ENCODE data around the gene PLCH1. TPM values are rescaled to one million over a fixed set of nuclear protein-coding genes. Genes with fewer than 3 reads are reported as not detected.

The PLCH1 gene
- total and polyA plus RNA-seq, 2 donors (not counting 1 experiment from before 2014, with no cell fraction given) = 0.27 TPM; not detected in 1

DNA sequence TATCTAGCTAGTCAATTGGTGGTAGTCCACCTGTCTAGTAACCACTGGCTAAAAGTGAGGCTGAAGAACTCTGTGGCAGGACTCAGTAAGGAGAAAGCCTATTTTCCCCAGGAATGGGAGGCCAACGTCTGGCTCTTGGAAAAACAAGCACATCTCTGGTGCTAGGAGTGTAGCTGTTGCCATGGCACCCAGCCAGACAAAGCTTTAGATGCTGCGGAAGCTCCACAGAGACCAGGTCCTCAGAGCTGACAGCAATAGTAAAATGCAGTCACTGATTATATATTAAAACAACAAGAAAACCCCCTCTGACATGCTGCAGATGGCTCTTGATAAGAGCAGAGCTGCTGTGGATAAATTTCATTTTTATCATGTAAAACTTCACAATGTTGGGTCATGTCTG lies 326.5 kb downstream of the PLCH1 start:
- Histone ChIP-seq H3K4me3 (ENCODE audit: control extremely low read depth in 1 of 5, extremely low read depth in 1 of 5, insufficient read depth in 1 of 5, low read depth in 2 of 5, low read length in 4 of 5) (no peak overlapping the region), H3K9me3 (ENCODE audit: control extremely low read depth in 1 of 3, control insufficient read depth in 2 of 3, insufficient read depth in 1 of 3, low read length in 2 of 3) (no peaks in the 10 kb centered on the region), H3K79me2 (ENCODE audit: control insufficient read depth, insufficient read depth, low read length) (no peaks in the 10 kb centered on the region), H3K4me1 (ENCODE audit: control insufficient read depth in 2 of 2, insufficient read depth in 2 of 2, low read length in 2 of 2) (no peaks in the 10 kb centered on the region), H3K4me2 (replicated peaks; ENCODE audit: low read depth, low read length, poor library complexity, severe bottlenecking) (no peak overlapping the region), H3K9ac (ENCODE audit: low read length) (no peak overlapping the region), H3K27me3 (replicated peaks in 1 of 4; ENCODE audit: control extremely low read depth in 1 of 4, control insufficient read depth in 3 of 4, insufficient read depth in 4 of 4, low read length in 3 of 4) (no peaks in the 10 kb centered on the region), H4K20me1 (ENCODE audit: control insufficient read depth, insufficient read depth, low read length, poor library complexity, severe bottlenecking) (no peaks in the 10 kb centered on the region), H3K27ac (ENCODE audit: low read length in 2 of 2) (no peak overlapping the region), H3K36me3 (replicated peaks in 1 of 2; ENCODE audit: control extremely low read depth in 1 of 2, control insufficient read depth in 1 of 2, extremely low read depth in 1 of 2, insufficient read depth in 2 of 2, low read length in 1 of 2) (no peaks in the 10 kb centered on the region), H2AFZ (ENCODE audit: insufficient read depth, low read depth, low read length, poor library complexity, severe bottlenecking) (no peak overlapping the region)
- 78% methylated on average over 1 of the region's 2 CpGs for WGBS (ENCODE audit: insufficient coverage)
- DNase-seq (no peak), ATAC-seq (ENCODE audit: low read depth) (no peak)
- Mint-ChIP-seq H3K9me3 (ENCODE audit: insufficient read depth) (no peaks in the 10 kb centered on the region), H3K4me1 (no peaks in the 10 kb centered on the region), H3K4me3 (no peak overlapping the region), H3K27me3 (peaks cover 5% of the 10 kb centered on the region), H3K27ac (no peak overlapping the region)
- TF ChIP-seq, protein P1, sequence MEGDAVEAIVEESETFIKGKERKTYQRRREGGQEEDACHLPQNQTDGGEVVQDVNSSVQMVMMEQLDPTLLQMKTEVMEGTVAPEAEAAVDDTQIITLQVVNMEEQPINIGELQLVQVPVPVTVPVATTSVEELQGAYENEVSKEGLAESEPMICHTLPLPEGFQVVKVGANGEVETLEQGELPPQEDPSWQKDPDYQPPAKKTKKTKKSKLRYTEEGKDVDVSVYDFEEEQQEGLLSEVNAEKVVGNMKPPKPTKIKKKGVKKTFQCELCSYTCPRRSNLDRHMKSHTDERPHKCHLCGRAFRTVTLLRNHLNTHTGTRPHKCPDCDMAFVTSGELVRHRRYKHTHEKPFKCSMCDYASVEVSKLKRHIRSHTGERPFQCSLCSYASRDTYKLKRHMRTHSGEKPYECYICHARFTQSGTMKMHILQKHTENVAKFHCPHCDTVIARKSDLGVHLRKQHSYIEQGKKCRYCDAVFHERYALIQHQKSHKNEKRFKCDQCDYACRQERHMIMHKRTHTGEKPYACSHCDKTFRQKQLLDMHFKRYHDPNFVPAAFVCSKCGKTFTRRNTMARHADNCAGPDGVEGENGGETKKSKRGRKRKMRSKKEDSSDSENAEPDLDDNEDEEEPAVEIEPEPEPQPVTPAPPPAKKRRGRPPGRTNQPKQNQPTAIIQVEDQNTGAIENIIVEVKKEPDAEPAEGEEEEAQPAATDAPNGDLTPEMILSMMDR (IDR thresholded peaks at IDR 0.05) = no peak
- no peak for TF ChIP-seq EZH2 (IDR thresholded peaks at IDR 0.05; ENCODE audit: borderline replicate concordance, insufficient read depth, low read depth, low read length, poor library complexity, severe bottlenecking)
- intact Hi-C loops (cut with micrococcal nuclease) = no loop called here
- CTCF ChIA-PET = no interaction called here
- POLR2A ChIA-PET = no interaction called here

DNA sequence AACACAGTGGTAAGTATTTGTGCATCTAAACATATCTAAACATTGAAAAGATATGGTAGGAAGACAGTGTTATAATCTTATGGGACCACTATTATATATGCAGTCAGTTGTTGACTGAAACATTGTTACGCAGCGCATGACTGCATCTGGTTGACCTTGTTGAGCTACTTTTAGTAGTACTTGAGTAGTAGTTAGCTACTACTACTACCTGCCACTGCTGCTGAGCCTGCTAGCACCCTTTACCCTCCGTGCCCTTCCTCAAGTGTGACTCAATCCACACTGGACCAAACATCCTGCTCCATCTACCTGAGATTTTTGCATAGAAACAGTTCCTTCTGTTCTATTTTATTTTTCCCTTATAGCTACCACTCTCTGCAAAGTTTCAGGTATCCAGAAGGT lies 327.8 kb downstream of the PLCH1 start:
- Histone ChIP-seq H3K4me3 (ENCODE audit: control extremely low read depth in 1 of 5, extremely low read depth in 1 of 5, insufficient read depth in 1 of 5, low read depth in 2 of 5, low read length in 4 of 5) (no peak overlapping the region), H3K9me3 (ENCODE audit: control extremely low read depth in 1 of 3, control insufficient read depth in 2 of 3, insufficient read depth in 1 of 3, low read length in 2 of 3) (no peaks in the 10 kb centered on the region), H2AFZ (ENCODE audit: insufficient read depth, low read depth, low read length, poor library complexity, severe bottlenecking) (no peak overlapping the region), H3K27me3 (replicated peaks in 1 of 4; ENCODE audit: control extremely low read depth in 1 of 4, control insufficient read depth in 3 of 4, insufficient read depth in 4 of 4, low read length in 3 of 4) (no peaks in the 10 kb centered on the region), H3K27ac (ENCODE audit: low read length in 2 of 2) (no peak overlapping the region), H3K4me1 (ENCODE audit: control insufficient read depth in 2 of 2, insufficient read depth in 2 of 2, low read length in 2 of 2) (no peaks in the 10 kb centered on the region), H3K4me2 (replicated peaks; ENCODE audit: low read depth, low read length, poor library complexity, severe bottlenecking) (no peak overlapping the region), H3K36me3 (replicated peaks in 1 of 2; ENCODE audit: control extremely low read depth in 1 of 2, control insufficient read depth in 1 of 2, extremely low read depth in 1 of 2, insufficient read depth in 2 of 2, low read length in 1 of 2) (no peaks in the 10 kb centered on the region), H3K9ac (ENCODE audit: low read length) (no peak overlapping the region), H3K79me2 (ENCODE audit: control insufficient read depth, insufficient read depth, low read length) (no peaks in the 10 kb centered on the region), H4K20me1 (ENCODE audit: control insufficient read depth, insufficient read depth, low read length, poor library complexity, severe bottlenecking) (no peaks in the 10 kb centered on the region)
- intact Hi-C loops (cut with micrococcal nuclease) = no loop called here
- ATAC-seq (ENCODE audit: low read depth) = no peak
- no peak overlapping the region for H3K4me3 Mint-ChIP-seq
- TF ChIP-seq, protein P1 (IDR thresholded peaks at IDR 0.05) = no peak
- TF ChIP-seq EZH2 (IDR thresholded peaks at IDR 0.05; ENCODE audit: borderline replicate concordance, insufficient read depth, low read depth, low read length, poor library complexity, severe bottlenecking) = no peak
- POLR2A ChIA-PET = no interaction called here
- no peak overlapping the region for H3K27ac Mint-ChIP-seq
- CTCF ChIA-PET = no interaction called here
- no peaks in the 10 kb centered on the region for H3K4me1 Mint-ChIP-seq
- DNase-seq = no peak
- no peaks in the 10 kb centered on the region for H3K27me3 Mint-ChIP-seq
- no peaks in the 10 kb centered on the region for H3K9me3 Mint-ChIP-seq (ENCODE audit: insufficient read depth)
- WGBS (ENCODE audit: insufficient coverage) = 80% methylated on average over 1 of the region's 3 CpGs

Data from B cell (primary cell).